GM19035 (cell line): ENCODE measurements around the gene CEP128.
"Not testable (repeated sequence)": the region's sequence is repeated elsewhere in the genome, so short reads cannot be mapped to it uniquely, and the experiment has no call there.

Experiments used
- ATAC-seq: cut with Tn5 transposase; IDR thresholded peaks from one replicate; pipeline ENCODE4 v1.9.1; 2021; ENCODE audit not compliant: unreplicated experiment

Gene CEP128

GRCh38 chr14:80954687-80955299 is 13.3 kb upstream of the CEP128 start:
- no peak for ATAC-seq

GRCh38 chr14:80953211-80953610 is 11.7 kb upstream of the CEP128 start:
- ATAC-seq: not testable (repeated sequence)

GRCh38 chr14:80951491-80951890 is 10.0 kb upstream of the CEP128 start:
- no peak for ATAC-seq

- no peak for ATAC-seq
Measured at GRCh38 chr14:80948291-80948690, 6.8 kb upstream of the CEP128 start.

GRCh38 chr14:80946797-80947196 is 5.3 kb upstream of the CEP128 start:
- ATAC-seq: no peak

GRCh38 chr14:80946187-80946586 is 4.6 kb upstream of the CEP128 start:
- no peak for ATAC-seq

- no peak for ATAC-seq
Measured at GRCh38 chr14:80944861-80945617, 3.5 kb upstream of the CEP128 start.

- ATAC-seq: peak; percentile 26
Measured at GRCh38 chr14:80942191-80942600, 658 bp upstream of the CEP128 start.

- ATAC-seq: no peak
Measured at GRCh38 chr14:80940146-80940545, 1.4 kb downstream of the CEP128 start.

- no peak for ATAC-seq
Measured at GRCh38 chr14:80933686-80934085, 7.9 kb downstream of the CEP128 start.

GRCh38 chr14:80933282-80933681 is 8.3 kb downstream of the CEP128 start:
- ATAC-seq: no peak

GRCh38 chr14:80930836-80931389 is 10.6 kb downstream of the CEP128 start:
- ATAC-seq: peak; percentile 98

GRCh38 chr14:80930095-80930494 is 11.4 kb downstream of the CEP128 start:
- ATAC-seq: no peak

- no peak for ATAC-seq
Measured at GRCh38 chr14:80927083-80927989, 14.2 kb downstream of the CEP128 start.

GRCh38 chr14:80926397-80927082 is 15.0 kb downstream of the CEP128 start:
- ATAC-seq: no peak

GRCh38 chr14:80924365-80925103 is 17.0 kb downstream of the CEP128 start:
- ATAC-seq: no peak

- ATAC-seq: no peak
Measured at GRCh38 chr14:80923368-80923767, 18.2 kb downstream of the CEP128 start.

GRCh38 chr14:80919622-80920021 is 21.9 kb downstream of the CEP128 start:
- no peak for ATAC-seq

- ATAC-seq: not testable (repeated sequence)
Measured at GRCh38 chr14:80912013-80912412, 29.5 kb downstream of the CEP128 start.

GRCh38 chr14:80906946-80907345 is 34.6 kb downstream of the CEP128 start:
- ATAC-seq: no peak
